ENCODE data around the gene PCAT7.

Gene PCAT7

GRCh38 chr9:94600715-94601114 lies 45.8 kb downstream of the PCAT7 start:
- intact Hi-C loops (cut with DNase I) = no loop called here
- DNase-seq = no peak

- intact Hi-C loops (cut with DNase I) = no loop called here
- no peak for DNase-seq
Observed at GRCh38 chr9:94602666-94603065, 47.8 kb downstream of the PCAT7 start.

- peak in 9 of 10 donors; percentile 44 to 94 (median 66) for DNase-seq
- intact Hi-C loops (cut with DNase I) = no loop called here
Observed at GRCh38 chr9:94603259-94604160, 48.6 kb downstream of the PCAT7 start.

- no peak for DNase-seq
- intact Hi-C loops (cut with DNase I) = no loop called here
Observed at GRCh38 chr9:94606646-94607422, 52.0 kb downstream of the PCAT7 start.

GRCh38 chr9:94607423-94607691 lies 52.5 kb downstream of the PCAT7 start:
- no peak for DNase-seq
- intact Hi-C loops (cut with DNase I) = no loop called here

- intact Hi-C loops (cut with DNase I) = no loop called here
- no peak for DNase-seq
Observed at GRCh38 chr9:94610181-94610606, 55.3 kb downstream of the PCAT7 start.

GRCh38 chr9:94611638-94612068 lies 56.8 kb downstream of the PCAT7 start:
- intact Hi-C loops (cut with DNase I) = no loop called here
- no peak for DNase-seq

GRCh38 chr9:94612071-94612470 lies 57.2 kb downstream of the PCAT7 start:
- DNase-seq = peak in 1 of 10 donors; percentile 24
- intact Hi-C loops (cut with DNase I) = no loop called here

- intact Hi-C loops (cut with DNase I) = no loop called here
- DNase-seq = no peak
Observed at GRCh38 chr9:94613003-94613402, 58.1 kb downstream of the PCAT7 start.

- intact Hi-C loops (cut with DNase I) = no loop called here
- no peak for DNase-seq
Observed at GRCh38 chr9:94619026-94619425, 64.1 kb downstream of the PCAT7 start.

Measured in posterior cingulate gyrus (tissue), 11 donors.